ENCODE measurements around the gene TBL1XR1.
"Not testable (repeated sequence)": the region's sequence is repeated elsewhere in the genome, so short reads cannot be mapped to it uniquely, and the experiment has no call there.

Gene TBL1XR1

DNA sequence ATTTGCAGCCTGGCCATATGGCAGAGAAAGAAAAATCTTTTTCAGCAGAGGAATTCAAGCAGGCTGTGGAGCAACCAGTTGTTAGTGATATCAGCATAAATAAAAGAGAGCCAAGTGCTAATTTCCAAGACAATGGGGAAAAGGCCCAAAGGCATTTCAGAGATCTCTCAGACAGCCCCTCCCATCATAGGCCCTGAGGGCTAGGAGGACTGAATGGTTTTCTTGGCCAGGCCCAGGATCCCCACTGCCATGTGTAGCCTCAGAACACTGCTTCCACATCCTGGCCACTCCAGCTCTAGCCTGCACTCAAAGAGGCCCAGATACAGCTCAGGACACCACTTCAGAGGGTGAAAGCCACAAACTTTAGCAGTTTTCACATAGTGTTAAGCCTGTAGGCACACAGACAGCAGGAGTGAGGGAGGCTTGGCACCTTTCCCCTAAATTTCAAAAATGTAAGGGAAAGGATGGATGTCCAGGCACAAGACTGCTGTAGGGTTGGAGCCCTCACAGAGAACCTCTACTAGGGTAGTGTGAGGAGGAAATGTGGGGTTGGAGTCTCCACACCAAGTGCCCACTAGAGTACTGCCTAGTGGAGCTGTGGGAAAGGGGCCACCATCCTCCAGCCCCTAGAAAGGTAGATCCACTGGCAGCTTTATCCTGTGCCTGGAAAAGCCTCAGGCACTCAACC is 191.4 kb downstream of the TBL1XR1 start:
- DNase-seq (ENCODE audit: low read depth), result no peak
- no peak for TF ChIP-seq CTCF (IDR thresholded peaks at IDR 0.05; ENCODE audit: insufficient read depth, low read depth, low read length, missing control alignments)
- H3K4me3 ChIP-seq (ENCODE audit: low read length), result no peak overlapping the region

DNA sequence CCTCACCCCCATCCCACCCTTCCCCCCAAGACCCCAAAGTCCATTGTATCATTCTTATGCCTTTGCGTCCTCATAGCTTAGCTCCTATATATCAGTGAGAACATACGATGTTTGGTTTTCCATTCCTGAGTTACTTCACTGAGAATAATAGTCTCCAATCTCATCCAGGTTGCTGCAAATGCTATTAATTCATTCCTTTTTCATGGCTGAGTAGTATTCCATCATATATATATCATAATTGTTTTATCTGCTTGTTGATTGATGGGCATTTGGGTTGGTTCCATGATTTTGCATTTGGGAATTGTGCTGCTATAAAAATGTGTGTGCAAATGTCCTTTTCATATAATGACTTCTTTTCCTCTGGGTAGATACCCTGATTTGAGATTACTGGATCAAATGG is 197.1 kb downstream of the TBL1XR1 start:
- DNase-seq (ENCODE audit: low read depth); H3K4me3 ChIP-seq (ENCODE audit: low read length): not testable (repeated sequence)

- no peak for DNase-seq (ENCODE audit: low read depth)
- TF ChIP-seq CTCF (IDR thresholded peaks at IDR 0.05; ENCODE audit: insufficient read depth, low read depth, low read length, missing control alignments), result no peak
- H3K4me3 ChIP-seq (ENCODE audit: low read length), result no peak overlapping the region
Observed at GRCh38 chr3:176995946-176996345, 201.3 kb downstream of the TBL1XR1 start.

- DNase-seq (ENCODE audit: low read depth), result no peak
- no peak overlapping the region for H3K4me3 ChIP-seq (ENCODE audit: low read length)
- TF ChIP-seq CTCF (IDR thresholded peaks at IDR 0.05; ENCODE audit: insufficient read depth, low read depth, low read length, missing control alignments), result no peak
Observed at GRCh38 chr3:176994891-176995781, 202.1 kb downstream of the TBL1XR1 start.

DNA sequence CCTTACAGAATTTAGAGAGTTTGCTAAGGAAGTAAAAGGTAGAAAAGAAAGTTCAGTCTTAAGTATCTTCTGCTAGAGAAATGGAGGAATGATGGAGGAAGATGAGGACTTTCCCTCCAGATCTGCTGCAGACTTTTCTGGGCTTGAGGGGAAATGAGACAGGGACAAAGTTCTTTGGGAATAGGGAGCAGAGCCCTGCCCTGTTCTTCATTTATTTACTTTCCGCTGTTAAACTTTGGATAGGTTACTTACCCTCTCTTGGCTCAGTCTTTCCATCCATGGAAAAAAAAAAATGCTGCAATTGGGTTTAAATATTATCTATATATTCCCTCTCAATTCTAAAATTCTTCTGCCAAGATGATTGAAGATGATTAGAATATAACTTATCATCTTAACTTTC is 202.9 kb downstream of the TBL1XR1 start:
- no peak for DNase-seq (ENCODE audit: low read depth)
- H3K4me3 ChIP-seq (ENCODE audit: low read length), result no peak overlapping the region
- no peak for TF ChIP-seq CTCF (IDR thresholded peaks at IDR 0.05; ENCODE audit: insufficient read depth, low read depth, low read length, missing control alignments)

DNA sequence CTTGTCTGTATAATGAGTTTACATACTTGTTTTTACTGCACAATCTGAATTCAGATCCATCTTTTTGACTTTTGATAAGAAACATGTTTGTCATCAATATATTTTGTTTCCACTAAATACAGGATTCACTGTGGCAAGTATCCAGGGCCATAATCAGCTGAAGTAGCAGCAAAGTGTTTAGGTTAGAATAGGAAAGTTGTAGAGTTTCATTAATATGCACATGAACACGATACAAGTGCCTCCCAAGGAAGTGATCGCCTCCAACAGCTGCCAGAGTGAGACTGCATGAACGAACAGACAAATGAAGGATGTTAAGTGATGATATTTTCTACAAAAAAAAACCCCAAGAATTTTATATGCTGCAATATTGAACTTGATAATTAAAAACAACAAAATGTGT is 204.3 kb downstream of the TBL1XR1 start:
- no peak overlapping the region for H3K4me3 ChIP-seq (ENCODE audit: low read length)
- no peak for DNase-seq (ENCODE audit: low read depth)
- TF ChIP-seq CTCF (IDR thresholded peaks at IDR 0.05; ENCODE audit: insufficient read depth, low read depth, low read length, missing control alignments), result no peak

- no peak for DNase-seq (ENCODE audit: low read depth)
- no peak for TF ChIP-seq CTCF (IDR thresholded peaks at IDR 0.05; ENCODE audit: insufficient read depth, low read depth, low read length, missing control alignments)
- H3K4me3 ChIP-seq (ENCODE audit: low read length), result no peak overlapping the region
Observed at GRCh38 chr3:176992565-176992964, 204.7 kb downstream of the TBL1XR1 start.

Data from epithelial cell of esophagus (primary cell).